OCI-LY3 (cell line): ENCODE measurements around the gene CCDC83.

Source experiments
- H2AFZ ChIP-seq: fragments of 200-600, 300-600 bp; shearing (Covaris generic); 2 replicates; pipeline ENCODE4 v1.6.0; 2014; ENCODE audit warnings: antibody characterized with exemption, low read depth, low read length
- H3K27ac ChIP-seq: fragments of 200-600, 300-600 bp; sonication (generic); 2 replicates; pipeline ENCODE4 v1.5.1; 2014; ENCODE audit warnings: mild to moderate bottlenecking, low read length, moderate library complexity, mixed read lengths
- H3K27me3 ChIP-seq: fragments of 200-600, 300-600 bp; sonication (generic); 2 replicates; pipeline ENCODE4 v1.6.1; 2014; ENCODE audit warnings: low read depth, low read length, mixed read lengths
- H3K36me3 ChIP-seq: fragments of 200-600, 300-600 bp; sonication (generic); replicated peaks from 2 replicates; pipeline ENCODE3; 2014; ENCODE audit warnings: low read depth, low read length, mixed read lengths
- H3K4me1 ChIP-seq: fragments of 300-600, 200-600 bp; sonication (generic); 2 replicates; pipeline ENCODE4 v1.6.1; 2014; ENCODE audit warnings: low read length, mixed read lengths
- H3K4me2 ChIP-seq: fragments of 200-600, 300-600 bp; sonication (generic); 2 replicates; pipeline ENCODE4 v1.6.1; 2014; ENCODE audit warnings: low read length, mixed read lengths
- H3K4me3 ChIP-seq: fragments of 300-600, 200-600 bp; sonication (generic); 2 replicates; pipeline ENCODE4 v1.5.1; 2014; ENCODE audit warnings: antibody characterized with exemption, mild to moderate bottlenecking, low read length, moderate library complexity
- H3K79me2 ChIP-seq: fragments of 300-600, 200-600 bp; shearing (Covaris generic); 2 replicates; pipeline ENCODE4 v1.6.1; 2014; ENCODE audit warnings: mild to moderate bottlenecking, low read length, mixed read lengths
- H3K9ac ChIP-seq: fragments of 300-600, 200-600 bp; shearing (Covaris generic); 2 replicates; pipeline ENCODE4 v1.6.0; 2014; ENCODE audit warnings: mild to moderate bottlenecking, low read length, moderate library complexity
- H3K9me3 ChIP-seq: fragments of 200-600, 300-600 bp; shearing (Covaris generic); 2 replicates; pipeline ENCODE4 v1.6.1; 2014; ENCODE audit warnings: low read length, mixed read lengths; ENCODE audit not compliant: insufficient read depth
- H4K20me1 ChIP-seq: fragments of 200-600, 300-600 bp; sonication (generic); 2 replicates; pipeline ENCODE4 v1.6.1; 2016; ENCODE audit warnings: low read length, mixed read lengths; ENCODE audit not compliant: insufficient read depth
- EZH2phosphoT487 ChIP-seq: fragments of 200-600 bp; shearing (Covaris generic); IDR thresholded peaks from 2 replicates; pipeline ENCODE4 v1.6.1; 2018; ENCODE audit warnings: antibody characterized with exemption, mixed run types, low read depth
- TF ChIP-seq, protein P1 (sequence below): fragments of 200-600, 300-600 bp; sonication (generic); IDR thresholded peaks from 2 replicates; pipeline ENCODE4 v1.5.1; 2014; ENCODE audit warnings: antibody characterized with exemption, low read length, low read depth

The CCDC83 gene

DNA sequence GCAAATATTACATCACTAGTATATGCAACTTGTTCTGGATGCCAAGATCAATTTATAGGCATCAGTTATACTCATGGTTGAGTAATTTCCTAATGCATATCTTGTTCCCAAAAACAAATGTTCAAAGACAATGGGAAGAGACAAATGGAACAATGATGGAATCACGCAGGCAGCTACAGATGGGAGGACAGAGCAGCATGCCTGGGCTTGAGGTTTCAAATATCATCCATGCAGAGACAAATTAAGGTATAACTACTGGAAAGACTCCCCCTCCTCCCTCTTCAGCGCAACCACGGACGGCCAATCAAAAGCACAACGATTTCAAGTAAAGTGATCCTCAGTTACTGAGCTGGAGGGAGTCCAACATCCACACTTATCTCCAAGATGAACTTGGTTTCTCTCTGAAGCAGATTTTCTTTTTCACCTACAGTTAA is 106.8 kb downstream of the CCDC83 start:
- Histone ChIP-seq H3K4me3 (no peak overlapping the region), H3K27me3 (no peaks in the 10 kb centered on the region), H3K4me2 (no peak overlapping the region), H3K9me3 (no peaks in the 10 kb centered on the region), H2AFZ (no peak overlapping the region), H3K36me3 (peaks cover 79% of the 10 kb centered on the region), H3K79me2 (peaks cover 16% of the 10 kb centered on the region), H4K20me1 (peaks cover 36% of the 10 kb centered on the region), H3K9ac (no peak overlapping the region), H3K4me1 (peaks cover 28% of the 10 kb centered on the region), H3K27ac (no peak overlapping the region)
- TF ChIP-seq, protein P1, sequence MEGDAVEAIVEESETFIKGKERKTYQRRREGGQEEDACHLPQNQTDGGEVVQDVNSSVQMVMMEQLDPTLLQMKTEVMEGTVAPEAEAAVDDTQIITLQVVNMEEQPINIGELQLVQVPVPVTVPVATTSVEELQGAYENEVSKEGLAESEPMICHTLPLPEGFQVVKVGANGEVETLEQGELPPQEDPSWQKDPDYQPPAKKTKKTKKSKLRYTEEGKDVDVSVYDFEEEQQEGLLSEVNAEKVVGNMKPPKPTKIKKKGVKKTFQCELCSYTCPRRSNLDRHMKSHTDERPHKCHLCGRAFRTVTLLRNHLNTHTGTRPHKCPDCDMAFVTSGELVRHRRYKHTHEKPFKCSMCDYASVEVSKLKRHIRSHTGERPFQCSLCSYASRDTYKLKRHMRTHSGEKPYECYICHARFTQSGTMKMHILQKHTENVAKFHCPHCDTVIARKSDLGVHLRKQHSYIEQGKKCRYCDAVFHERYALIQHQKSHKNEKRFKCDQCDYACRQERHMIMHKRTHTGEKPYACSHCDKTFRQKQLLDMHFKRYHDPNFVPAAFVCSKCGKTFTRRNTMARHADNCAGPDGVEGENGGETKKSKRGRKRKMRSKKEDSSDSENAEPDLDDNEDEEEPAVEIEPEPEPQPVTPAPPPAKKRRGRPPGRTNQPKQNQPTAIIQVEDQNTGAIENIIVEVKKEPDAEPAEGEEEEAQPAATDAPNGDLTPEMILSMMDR, result no peak
- no peak for TF ChIP-seq EZH2phosphoT487

DNA sequence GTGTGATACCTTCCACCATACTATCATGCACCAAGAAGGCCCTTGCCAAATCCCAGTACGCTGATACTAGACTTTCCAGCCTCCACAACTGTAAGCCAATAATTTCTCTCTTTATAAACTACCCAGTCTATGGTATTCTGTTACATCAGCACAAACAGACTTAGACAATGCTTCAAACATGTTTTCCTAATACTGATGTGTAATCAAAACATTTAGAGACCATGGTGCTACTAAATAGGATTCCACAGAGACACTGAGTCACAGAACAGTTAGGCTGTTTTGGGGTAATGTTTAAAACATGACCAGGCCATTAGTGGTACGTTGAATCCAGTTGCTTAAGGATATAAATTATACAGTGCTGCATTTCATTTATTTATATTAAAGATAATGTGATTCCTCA is 110.0 kb downstream of the CCDC83 start:
- TF ChIP-seq, protein P1, result no peak
- TF ChIP-seq EZH2phosphoT487, result no peak
- Histone ChIP-seq H3K36me3 (peaks cover 78% of the 10 kb centered on the region), H3K9ac (no peak overlapping the region), H4K20me1 (peaks cover 59% of the 10 kb centered on the region), H3K4me1 (peaks cover 27% of the 10 kb centered on the region), H3K4me3 (no peak overlapping the region), H3K9me3 (no peaks in the 10 kb centered on the region), H3K4me2 (no peak overlapping the region), H3K27me3 (no peaks in the 10 kb centered on the region), H2AFZ (no peak overlapping the region), H3K27ac (no peak overlapping the region), H3K79me2 (peaks cover 29% of the 10 kb centered on the region)

DNA sequence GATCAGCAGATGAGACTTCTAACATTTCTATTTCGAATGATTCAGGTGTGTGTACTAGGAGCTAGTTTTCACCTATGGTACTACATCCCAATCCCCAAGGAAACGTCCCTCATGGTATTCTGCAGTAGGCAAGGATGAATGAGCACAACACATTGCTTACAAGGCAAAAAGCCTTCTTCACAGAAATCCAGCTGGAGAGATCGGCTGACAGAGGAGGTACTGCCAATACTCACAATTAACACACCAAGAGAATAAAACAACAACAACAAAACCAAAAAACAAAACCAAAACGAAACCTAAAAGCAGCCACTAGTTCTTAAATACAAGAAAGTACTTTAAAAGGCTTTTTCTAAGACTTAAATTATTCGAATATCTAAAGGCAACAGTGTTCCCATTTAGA is 112.3 kb downstream of the CCDC83 start:
- Histone ChIP-seq H3K9ac (no peak overlapping the region), H3K27ac (no peak overlapping the region), H4K20me1 (peaks cover 42% of the 10 kb centered on the region), H2AFZ (no peak overlapping the region), H3K4me3 (no peak overlapping the region), H3K4me1 (peaks cover 5% of the 10 kb centered on the region), H3K79me2 (peaks cover 22% of the 10 kb centered on the region), H3K9me3 (no peaks in the 10 kb centered on the region), H3K36me3 (peaks cover 73% of the 10 kb centered on the region), H3K4me2 (no peak overlapping the region), H3K27me3 (no peaks in the 10 kb centered on the region)
- no peak for TF ChIP-seq EZH2phosphoT487
- TF ChIP-seq, protein P1, result no peak
